Mesothelial cell of epicardium (in vitro differentiated cells): Measurements from ENCODE around the gene MYBPC3. TPM values are rescaled to one million over a fixed set of nuclear protein-coding genes. Genes with fewer than 3 reads are reported as not detected.

Experiments
- microRNA-seq: library from miRNA; unstranded; fragments of <30 nt; microRNA quantifications from one replicate; pipeline ENCODE4 v1.2.0, GENCODE V29; 2021; ENCODE audit warnings: inconsistent platforms, mixed read lengths
- total RNA-seq: library from RNA; stranded (reverse); gene quantifications from 3 replicates; pipeline ENCODE4 v1.2.1, GENCODE V29; 2021

The MYBPC3 gene
- total RNA-seq, 1 donor from 2014 or later: not detected

Small RNA genes lying within 50 kb of the gene (microRNA-seq; reads per million reads assigned to microRNA genes)
- not detected for gene MIR4487

Other genes starting within 250 kb of the MYBPC3 start
- gene ARFGAP2, start 175.8 kb downstream of the MYBPC3 start, total RNA-seq: 101 to 111 TPM (median 105 TPM) in 3 replicates
- 61.1 to 68.2 TPM (median 64.1 TPM) in 3 replicates for gene PACSIN3, start 166.3 kb downstream of the MYBPC3 start, total RNA-seq
- 42.4 to 49.1 TPM (median 46.7 TPM) in 3 replicates for gene DDB2, start 137.7 kb downstream of the MYBPC3 start, total RNA-seq
- gene ACP2, start 103.9 kb downstream of the MYBPC3 start, total RNA-seq: 38.1 to 41.3 TPM (median 39.6 TPM) in 3 replicates
- 25.5 to 28.2 TPM (median 26.5 TPM) in 3 replicates for gene NR1H3, start 94.7 kb downstream of the MYBPC3 start, total RNA-seq
- gene MADD, start 82.6 kb downstream of the MYBPC3 start, total RNA-seq: 65.6 to 71.2 TPM (median 65.7 TPM) in 3 replicates
- gene SPI1, start 25.8 kb upstream of the MYBPC3 start, total RNA-seq: 0.36 to 0.51 TPM in 2 of 3 replicates, not detected in the other
- gene SLC39A13, start 55.9 kb upstream of the MYBPC3 start, total RNA-seq: 62.6 to 69.8 TPM (median 69.5 TPM) in 3 replicates
- gene PSMC3, start 73.7 kb upstream of the MYBPC3 start, total RNA-seq: 88.9 to 97.2 TPM (median 91.7 TPM) in 3 replicates
- gene RAPSN, start 96.4 kb upstream of the MYBPC3 start, total RNA-seq: 0.27 to 0.31 TPM (median 0.31 TPM) in 3 replicates
- 119 to 123 TPM (median 120 TPM) in 3 replicates for gene CELF1, start 200.4 kb upstream of the MYBPC3 start, total RNA-seq
- gene PTPMT1, start 212.9 kb upstream of the MYBPC3 start, total RNA-seq: 44.3 to 45.9 TPM (median 45.1 TPM) in 3 replicates
- 15.1 to 15.9 TPM (median 15.7 TPM) in 3 replicates for gene KBTBD4, start 226.3 kb upstream of the MYBPC3 start, total RNA-seq
- 93.4 to 96.6 TPM (median 96.5 TPM) in 3 replicates for gene NDUFS3, start 226.4 kb upstream of the MYBPC3 start, total RNA-seq
- 0.18 to 0.36 TPM (median 0.27 TPM) in 3 replicates for gene FAM180B, start 234.0 kb upstream of the MYBPC3 start, total RNA-seq
- gene C1QTNF4, start 241.7 kb upstream of the MYBPC3 start, total RNA-seq: 4.7 to 5.6 TPM (median 4.7 TPM) in 3 replicates